GM18519 (cell line): ENCODE measurements around the gene CHI3L1.

Experiments
- ATAC-seq: cut with Tn5 transposase; IDR thresholded peaks from one replicate; pipeline ENCODE4 v1.9.1; 2021; ENCODE audit warnings: mild to moderate bottlenecking, moderate library complexity; ENCODE audit not compliant: unreplicated experiment, low FRiP score

CHI3L1 gene

DNA sequence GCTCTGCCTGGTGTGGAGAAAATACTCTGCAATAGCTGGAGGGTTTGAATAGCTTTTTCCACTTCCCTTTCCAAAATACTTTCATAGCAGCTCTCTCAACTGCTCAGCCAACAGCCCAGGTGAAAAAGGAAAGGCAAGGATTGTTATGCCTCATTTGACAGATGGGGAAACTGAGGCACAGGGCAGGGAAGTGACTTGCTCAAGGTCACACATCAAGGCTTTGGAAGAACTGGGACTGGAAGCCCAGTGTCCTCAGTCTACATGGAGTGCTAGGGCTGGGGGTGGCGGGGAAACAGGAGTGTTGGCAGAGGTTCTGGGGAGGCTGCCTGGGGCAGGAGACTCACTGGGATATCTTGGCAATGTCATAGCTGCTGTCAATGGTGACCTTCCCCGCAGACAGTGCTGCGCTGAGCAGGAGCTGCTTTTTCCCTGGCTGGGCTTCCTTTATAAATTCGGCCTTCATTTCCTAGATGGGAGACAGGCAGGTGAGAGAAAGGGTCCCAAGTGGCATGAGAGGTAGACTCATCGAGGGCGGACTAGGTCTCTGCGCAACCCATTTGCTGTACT lies 4.0 kb downstream of the CHI3L1 start:
- ATAC-seq: no peak

DNA sequence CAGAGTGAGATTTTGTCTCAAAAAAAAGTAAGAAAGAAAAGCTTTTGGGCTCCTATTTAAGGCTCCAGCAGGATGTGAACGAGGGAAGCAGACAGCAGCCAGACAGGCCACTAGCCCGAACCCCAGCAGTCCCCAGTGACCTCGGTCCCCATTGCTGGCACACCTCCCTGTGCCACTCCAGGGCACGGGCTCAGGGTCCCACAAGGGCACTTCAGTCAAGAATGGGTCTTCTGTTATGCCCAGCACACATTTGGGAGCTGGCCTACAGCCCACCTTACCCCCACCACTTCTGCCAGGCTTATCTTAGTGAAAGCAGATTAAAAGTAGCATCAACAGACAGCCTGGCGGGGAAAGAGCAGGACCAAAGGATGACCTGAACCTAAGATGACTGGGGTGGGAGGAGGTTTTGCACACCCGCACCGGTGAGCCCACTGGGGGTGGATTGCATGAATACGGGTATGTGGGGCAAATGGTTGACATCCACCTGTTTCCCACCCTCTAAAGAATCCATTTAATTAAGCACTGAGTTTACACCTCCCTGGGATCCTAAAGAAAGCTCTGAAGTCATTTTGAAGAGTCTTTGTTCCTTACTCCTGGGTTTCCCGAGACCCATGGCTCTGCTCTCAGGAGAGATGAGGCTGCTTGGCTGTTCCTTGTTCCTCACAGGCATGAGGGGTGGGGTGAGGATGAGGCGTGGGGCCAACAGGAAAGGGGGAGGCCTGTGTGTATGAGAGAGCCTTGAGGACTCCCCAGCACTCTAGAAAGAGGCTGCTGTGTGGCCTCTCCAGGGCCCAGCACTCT lies 4.7 kb downstream of the CHI3L1 start:
- ATAC-seq: no peak

DNA sequence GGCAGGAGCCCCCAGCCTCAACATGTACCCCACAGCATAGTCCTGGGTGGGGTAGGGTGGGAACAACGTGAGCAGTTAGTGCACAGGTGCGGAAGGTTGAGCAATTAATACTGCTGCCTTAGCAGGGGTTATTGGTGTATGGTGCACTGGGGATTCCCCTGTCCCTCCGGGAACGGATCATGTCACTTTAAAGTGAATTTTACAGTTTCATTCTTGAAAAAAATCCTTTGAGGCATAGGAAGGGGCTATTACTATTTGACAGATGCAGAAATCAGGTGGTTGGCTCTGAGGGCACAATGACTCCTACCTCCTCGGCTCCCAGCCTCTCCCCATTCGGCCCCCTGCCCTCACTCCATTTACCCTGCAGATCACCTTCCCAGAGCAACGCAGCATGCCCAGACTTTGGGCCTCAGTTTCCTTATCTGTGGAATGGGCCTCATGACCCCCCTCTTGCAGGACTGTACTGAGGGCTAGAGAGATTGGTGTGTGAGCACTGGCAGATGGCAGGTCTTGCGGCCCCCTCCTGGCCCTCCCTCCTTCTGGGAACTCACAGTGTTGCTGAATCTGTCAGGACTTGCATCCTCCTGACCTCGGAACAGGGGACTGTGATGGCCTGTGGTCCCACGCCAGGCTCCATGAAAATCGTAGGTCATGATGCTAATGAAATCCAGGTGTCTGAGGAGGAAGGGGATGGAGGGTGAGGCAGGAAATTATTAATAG lies 5.7 kb downstream of the CHI3L1 start:
- ATAC-seq: no peak

DNA sequence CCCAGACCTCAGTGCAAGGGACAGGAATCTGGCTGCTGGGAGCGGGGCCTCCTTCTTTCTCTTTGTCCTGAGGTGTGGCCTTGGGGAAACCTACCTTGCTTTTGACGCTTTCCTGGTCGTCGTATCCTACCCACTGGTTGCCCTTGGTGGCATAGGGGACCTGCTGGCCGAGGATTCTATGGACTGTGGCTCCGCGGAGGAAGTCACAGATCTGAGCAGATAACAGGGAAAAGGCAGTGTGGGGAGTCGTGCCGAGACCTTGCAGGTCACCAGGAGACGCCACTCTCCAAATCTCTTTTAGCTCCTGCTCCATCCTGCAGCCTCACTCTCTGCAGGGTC lies 6.9 kb downstream of the CHI3L1 start:
- no peak for ATAC-seq

DNA sequence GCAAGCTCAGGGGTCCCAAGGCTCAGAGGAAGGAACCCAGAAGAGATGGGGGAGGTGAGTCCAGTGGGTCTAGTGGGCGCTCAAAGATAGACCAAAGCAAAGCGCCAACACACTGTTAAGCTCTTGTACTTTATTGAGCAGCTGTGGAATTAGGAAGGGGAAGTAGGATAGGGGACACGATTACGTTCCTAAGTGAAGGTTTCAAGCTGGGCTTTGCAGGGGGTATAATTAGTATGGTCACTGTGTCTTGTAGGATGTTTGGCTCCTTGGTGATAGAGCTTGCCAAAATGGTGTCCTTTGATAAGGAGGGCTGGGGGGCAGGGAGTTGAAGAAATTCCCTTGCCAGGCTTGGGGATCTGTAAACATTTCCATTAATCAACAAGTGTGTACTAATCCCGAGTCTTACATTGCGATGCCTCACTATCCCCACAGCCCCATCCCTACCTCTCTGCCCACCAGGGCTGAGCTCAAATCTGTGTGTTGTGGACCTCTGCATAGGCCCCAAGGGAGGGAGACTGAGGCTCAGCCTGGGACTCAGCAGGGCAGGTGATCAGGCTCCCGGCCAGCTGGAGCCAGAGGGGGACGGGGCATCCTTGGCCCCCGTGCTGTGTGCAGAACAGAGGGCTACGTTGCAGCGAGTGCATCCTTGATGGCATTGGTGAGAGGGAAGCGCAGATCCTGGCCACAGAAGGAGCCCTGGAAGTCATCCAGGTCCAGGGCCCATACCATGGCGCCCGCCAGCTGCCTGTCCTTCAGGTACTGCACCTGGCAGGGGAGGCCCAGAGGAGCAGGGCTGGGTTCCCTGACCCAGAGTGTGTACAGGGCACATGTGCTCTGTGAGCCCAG lies 7.5 kb downstream of the CHI3L1 start:
- ATAC-seq: no peak

DNA sequence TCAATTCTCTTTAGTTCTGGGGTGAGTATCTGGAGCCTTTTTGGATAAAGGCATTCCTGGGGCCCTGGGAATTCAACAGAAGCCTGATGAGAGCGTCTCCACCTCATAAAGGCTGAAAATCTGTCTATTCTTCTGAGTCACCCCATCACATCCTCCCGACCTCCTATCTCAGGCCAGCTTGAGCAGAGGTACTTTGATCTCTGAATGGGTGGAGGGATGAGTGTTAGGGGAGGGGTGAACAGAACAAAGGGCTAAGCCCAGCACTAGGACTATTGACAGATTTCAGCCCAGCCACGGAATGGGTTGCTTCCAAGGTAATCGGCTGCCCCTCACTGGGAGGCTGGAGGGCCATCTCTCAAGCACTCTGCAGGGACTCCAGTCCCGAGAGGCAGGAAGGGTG lies 8.4 kb downstream of the CHI3L1 start:
- no peak for ATAC-seq

DNA sequence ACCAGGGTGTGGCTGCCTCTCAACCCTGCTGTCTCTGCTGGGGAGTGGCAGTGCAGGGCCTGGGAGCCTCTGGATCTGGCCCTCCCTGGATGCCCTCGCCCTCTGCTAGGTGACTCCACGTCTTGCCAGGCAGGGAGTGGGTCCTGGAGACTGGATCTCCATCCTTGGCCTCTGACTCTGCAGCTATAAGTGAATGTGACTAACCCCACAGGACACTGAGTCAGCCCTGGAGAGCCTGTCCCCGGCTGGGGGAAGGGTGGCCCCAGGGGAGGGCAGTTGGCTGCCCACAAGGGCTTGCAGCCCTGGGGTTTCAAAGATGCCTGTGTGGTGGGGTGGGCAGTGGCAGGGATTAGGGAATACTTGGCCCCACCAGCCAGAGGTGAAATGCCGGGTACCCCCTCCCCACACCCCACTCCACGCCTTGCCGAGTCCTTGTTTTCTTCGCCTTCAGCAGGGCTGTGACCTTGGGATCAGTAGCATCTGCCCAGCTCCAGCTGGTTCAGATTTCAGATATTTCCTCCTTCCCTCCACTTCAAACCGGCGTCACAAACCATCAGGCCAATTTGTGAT lies 8.9 kb downstream of the CHI3L1 start:
- ATAC-seq: no peak

DNA sequence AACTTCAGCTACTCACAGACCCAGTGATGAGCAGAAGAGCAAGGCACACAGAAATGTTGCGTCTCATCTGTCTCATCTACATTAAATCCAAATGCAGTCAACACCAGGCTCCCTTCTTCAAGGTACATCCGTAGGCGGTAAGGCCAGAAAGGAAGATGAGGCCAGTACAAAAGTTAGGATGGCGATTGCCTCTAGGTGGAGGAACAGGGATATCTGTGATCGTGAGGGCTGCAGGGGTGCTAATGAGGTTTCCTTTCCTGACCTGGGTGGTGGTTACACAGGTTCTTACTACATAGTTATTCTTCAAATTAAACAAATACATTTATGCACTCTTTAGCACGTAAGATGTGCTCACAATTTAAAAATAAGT lies 9.5 kb downstream of the CHI3L1 start:
- ATAC-seq: no peak

DNA sequence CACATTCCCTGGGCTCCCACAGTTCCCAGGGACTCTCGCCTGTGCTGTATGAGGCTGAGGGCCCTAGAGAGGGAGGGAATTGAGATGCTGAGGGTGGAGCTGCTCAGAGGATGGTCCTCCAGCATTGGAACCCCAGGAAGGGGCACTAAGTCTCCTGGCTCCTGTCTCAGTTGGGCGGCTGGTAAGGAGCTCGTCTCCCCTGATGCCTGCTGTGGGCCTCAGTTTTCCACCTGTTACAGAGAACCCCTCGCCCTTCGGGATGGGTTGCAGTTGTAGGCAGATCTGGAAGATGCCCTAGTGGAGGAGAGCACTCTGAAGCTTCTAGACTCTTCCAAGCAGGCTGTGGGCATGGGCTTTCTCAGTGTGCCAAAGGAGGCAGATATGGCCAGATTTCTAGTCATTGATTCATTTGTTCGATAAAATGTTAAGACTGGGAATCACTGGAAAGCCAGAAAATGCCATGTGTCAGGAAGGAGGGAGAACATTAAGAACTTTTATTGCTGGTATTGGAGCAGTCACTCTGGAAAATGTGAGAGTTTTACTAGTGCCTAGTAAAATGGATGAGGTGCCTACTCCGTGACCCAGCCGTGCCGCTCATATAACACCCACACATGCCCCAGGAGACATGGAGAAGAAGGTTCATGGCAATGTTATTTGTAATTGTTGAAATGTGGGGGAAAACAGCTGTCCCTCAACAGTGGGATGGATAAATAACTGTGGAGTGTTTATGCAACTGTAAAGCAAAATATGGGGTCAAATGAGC lies 10.1 kb downstream of the CHI3L1 start:
- ATAC-seq: no peak

DNA sequence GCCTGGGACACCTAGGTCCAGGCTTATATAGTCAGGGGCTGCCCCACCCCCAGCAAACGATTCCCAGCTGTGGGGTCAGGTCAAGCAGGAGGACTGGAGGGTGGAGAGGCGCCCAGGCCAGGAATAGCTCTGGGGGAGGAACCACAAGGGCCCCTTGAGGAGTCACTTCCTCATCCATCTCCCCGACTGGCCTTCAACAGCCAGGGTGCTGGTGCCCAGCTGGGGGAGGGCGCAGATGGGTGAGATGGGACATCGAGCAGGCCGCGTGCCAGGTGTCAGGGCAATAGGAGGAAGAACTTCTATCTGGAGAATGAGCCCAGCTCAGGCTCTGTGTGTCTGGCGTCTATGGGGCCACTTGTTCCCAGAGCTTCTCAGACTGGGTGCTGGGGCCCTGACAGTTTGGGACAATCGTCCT lies 10.7 kb downstream of the CHI3L1 start:
- no peak for ATAC-seq

DNA sequence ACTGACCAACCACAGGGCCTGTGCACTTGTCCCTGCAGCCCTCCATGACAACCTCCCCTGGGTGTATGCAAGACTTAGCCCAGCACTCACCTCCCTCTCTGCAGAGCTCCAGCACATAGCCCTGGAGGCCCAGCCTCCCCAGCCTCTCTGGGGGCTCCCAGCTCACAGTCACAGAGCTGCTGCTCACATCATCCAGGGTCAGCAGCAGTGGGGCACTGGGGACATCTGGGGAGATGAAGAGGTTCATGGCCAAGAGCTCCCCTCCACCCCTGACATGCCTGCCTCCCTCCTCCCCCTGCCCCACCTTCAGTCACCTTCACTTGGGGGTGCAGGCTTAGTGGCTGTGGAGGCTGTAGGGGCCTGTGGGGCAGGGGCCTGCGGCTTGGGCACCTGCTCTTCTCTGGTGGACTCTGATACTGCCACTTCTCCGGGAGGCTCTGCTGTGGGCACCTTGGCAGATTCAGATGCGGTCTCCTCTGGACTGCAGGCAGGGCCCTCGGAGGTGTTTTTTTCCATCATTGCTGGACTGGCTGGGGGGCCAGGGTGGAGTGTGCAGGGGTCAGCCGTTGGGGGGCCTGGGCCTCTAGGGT lies 11.2 kb downstream of the CHI3L1 start, which contains the start of gene MYBPH:
TSS of gene MYBPH (minus strand) at position 590 of the 590 bp plus-strand sequence. CDS start at position 519, 71 bp downstream.
- no peak for ATAC-seq

DNA sequence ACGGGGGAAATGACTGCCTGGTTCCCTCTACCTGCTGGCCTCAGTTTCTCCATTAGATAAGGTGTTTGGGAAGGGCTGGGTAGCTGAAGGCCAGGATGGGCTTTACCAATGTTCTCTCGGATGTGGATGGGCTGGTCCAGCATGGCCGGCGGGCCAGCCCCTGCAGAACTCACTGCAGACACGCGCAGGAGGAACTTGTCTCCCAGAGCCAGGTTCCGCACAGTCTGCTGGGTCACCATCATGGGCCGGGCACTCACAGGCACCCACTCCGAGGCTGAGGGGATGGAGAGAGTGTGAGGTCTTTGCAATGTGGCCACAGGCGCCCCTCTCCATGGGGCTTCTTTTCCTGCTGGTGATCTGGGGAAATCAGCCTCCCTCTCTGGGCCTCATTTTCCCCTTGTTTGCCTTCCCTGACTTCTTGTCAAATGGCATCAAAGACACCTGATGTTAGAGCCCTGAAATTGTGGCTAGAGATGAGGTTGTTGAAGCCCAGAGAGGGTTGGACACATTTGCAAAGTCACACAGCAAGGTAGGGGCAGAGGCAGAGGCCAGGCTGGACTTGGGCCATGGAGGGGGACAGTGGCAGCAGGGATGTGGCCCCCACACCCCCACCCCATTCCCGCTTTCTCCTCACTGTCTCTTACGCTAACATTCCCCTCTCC lies 12.0 kb downstream of the CHI3L1 start:
- no peak for ATAC-seq

DNA sequence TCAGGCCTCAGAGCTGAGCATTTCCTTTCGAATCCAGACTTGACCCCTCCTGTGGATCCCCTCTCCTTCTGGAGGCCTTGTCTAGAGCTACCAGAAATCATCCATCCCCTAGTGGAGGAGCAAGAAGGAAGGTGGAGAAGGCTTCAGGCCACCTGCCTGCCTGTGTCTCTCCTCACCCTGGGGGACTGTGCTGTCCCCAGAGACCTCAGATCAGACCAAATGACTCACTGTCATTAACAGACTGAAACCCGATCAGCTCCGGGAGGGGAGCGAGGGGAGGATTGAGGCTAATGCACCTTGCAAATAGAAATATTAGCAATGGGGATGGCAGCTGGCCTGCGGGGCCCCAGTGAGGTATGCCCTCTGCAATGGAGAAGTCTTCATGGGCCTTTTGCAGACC lies 12.9 kb downstream of the CHI3L1 start:
- ATAC-seq: peak; percentile 77

DNA sequence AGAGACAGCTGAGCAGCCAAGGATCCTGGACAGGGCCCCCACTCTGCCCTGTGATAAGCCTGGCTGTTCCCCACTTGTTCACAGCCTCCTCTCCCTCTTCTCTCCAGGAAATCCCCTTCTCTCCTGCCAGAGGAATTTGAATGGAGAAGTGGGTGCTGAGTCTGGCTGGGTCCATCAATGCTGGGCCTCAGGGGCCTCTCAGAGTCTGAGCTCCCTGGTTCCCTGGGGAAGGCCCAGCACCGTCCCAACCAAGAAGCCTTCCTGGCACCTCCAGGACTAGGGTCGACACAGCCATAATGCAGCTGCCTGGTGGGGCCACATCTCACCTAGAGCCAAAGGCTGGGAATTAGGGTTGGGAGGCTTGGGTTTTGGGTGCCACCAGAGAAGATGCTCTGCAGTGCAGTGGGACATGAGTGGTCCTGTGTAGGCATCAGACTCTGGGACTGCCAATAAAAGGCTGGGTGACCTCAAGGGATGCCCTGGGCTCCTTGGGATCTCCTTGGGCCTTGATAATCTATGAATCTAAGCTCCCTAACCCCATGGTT lies 13.4 kb downstream of the CHI3L1 start:
- no peak for ATAC-seq

DNA sequence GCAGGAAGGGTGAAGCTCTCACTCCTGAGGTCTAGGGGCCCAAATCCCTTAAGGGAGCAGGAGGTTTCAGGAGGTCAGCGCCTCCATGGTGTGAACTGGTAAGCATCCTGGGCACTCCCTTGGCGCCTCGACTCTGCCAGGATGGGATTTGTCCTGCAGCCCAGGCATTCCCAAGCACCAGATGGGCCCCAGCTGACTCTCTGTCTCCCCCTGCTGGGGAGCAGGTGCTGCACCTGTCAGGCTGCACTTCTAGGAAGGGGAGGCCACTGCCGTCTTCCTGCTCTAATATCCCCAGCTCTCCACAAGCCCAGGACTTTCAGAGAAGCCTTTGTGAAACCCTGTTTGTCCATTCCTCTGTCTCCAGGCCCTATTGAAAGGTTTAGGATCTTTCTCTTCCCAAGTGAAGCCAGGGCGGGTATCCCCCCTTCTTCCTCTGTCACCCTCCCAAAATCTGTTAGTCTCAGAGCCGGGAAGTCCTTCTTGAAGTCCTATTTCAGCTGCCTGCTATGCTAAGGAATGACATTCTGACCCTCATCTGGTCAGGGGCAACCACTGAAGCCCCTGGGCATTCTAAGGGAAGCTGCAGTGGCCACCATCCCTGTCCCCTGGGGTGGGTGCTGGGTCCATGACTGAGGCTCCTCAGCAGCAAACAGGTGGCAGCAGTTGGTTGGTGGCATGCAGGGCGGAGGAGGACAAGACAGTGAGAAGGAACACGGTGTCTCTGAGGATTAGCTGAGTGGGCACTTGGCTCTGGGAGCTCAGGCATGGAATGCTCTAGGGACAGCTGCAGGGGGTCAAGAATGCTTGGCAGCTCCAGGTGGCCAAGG lies 14.1 kb downstream of the CHI3L1 start:
- no peak for ATAC-seq

DNA sequence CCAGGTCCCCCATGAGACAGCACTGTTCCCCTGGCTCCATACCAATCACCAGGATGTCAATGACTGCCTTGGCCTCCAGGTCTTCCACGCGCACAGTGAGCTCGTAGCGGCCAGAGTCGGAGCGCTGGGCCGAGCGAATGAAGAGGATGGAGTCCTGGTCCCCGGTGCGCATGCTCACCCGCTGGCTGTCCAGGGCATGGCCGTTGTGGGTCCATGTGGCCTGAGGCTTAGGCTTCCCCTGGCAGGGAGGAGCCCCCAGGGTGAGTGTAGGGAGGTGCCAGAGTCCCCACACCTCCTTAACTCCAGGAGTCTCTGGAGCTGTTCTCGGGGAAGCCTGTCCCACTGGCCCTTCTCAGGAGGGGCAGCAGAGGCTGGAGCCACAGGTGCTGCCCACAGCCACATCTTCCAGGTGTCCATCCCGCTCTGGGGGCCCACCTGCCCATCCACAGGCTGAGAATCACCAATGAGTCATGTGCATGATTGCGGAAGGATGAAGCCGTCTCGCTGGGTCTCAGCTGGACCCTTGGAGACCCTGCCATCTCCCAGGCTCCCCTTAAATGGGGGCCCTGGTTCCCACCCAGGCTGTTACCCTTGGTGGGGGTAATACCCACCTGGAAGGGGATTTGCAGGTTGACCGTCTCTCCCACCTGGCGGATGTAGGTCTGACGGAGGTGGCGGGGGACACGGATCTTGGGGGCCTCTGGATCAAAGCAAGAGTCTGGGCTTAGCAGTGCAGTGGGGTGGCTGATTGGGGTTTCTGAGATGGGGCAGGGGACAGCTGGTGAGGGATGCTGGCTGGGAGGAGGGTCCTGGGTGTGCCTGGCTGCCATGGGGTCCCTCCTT lies 14.9 kb downstream of the CHI3L1 start:
- ATAC-seq: no peak
